Stimulated activated CD4-positive, alpha-beta T cell treated with anti-CD3 and anti-CD28 coated beads, Interleukin-2, amount 100 ng/mL, for 48 hours (primary cell): ENCODE results near the gene SH3RF1.

Experiments
- DNase-seq, 2 donors: peaks; one replicate each; pipeline ENCODE4 v3.0.0-alpha.2; 2020

SH3RF1 gene

GRCh38 chr4:169058312-169058711 lies 212.4 kb downstream of the SH3RF1 start:
- no peak for DNase-seq

GRCh38 chr4:169054879-169055278 lies 215.9 kb downstream of the SH3RF1 start:
- no peak for DNase-seq

GRCh38 chr4:169052594-169052945 lies 218.2 kb downstream of the SH3RF1 start:
- DNase-seq = no peak

GRCh38 chr4:169051761-169052593 lies 218.8 kb downstream of the SH3RF1 start:
- DNase-seq = no peak

GRCh38 chr4:169050881-169051760 lies 219.6 kb downstream of the SH3RF1 start:
- no peak for DNase-seq

GRCh38 chr4:169050284-169050683 lies 220.5 kb downstream of the SH3RF1 start:
- no peak for DNase-seq

GRCh38 chr4:169048868-169049414 lies 221.8 kb downstream of the SH3RF1 start:
- no peak for DNase-seq

- DNase-seq = no peak
These were observed 222.8 kb downstream of the SH3RF1 start for GRCh38 chr4:169047956-169048355.

- DNase-seq = no peak
These were observed 224.7 kb downstream of the SH3RF1 start for GRCh38 chr4:169045862-169046584.

GRCh38 chr4:169044714-169045447 lies 225.9 kb downstream of the SH3RF1 start:
- DNase-seq = no peak
